Non-pigmented ciliary epithelial cell (primary cell): ENCODE measurements around the gene BHLHA15.
"Not testable (repeated sequence)": the region's sequence is repeated elsewhere in the genome, so short reads cannot be mapped to it uniquely, and the experiment has no call there.

ENCODE experiments used
- DNase-seq: peaks from one replicate; pipeline ENCODE4 v3.0.0-alpha.2; 2010; ENCODE audit warnings: low read depth

Gene BHLHA15

GRCh38 chr7:98210513-98211220 lies 572 bp upstream of the BHLHA15 start:
- DNase-seq, result no peak

GRCh38 chr7:98211676-98212531 lies 665 bp downstream of the BHLHA15 start:
- no peak for DNase-seq

- DNase-seq, result no peak
Observed at GRCh38 chr7:98212532-98213041, 1.3 kb downstream of the BHLHA15 start.

GRCh38 chr7:98213296-98213887 lies 2.2 kb downstream of the BHLHA15 start:
- DNase-seq, result no peak

- DNase-seq, result no peak
Observed at GRCh38 chr7:98213888-98214810, 2.9 kb downstream of the BHLHA15 start.

GRCh38 chr7:98214811-98215321 lies 3.6 kb downstream of the BHLHA15 start:
- DNase-seq, result no peak

GRCh38 chr7:98215561-98216495 lies 4.6 kb downstream of the BHLHA15 start:
- no peak for DNase-seq

GRCh38 chr7:98216941-98217622 lies 5.8 kb downstream of the BHLHA15 start:
- no peak for DNase-seq

GRCh38 chr7:98217623-98218582 lies 6.7 kb downstream of the BHLHA15 start:
- no peak for DNase-seq

- not testable (repeated sequence) for DNase-seq
Observed at GRCh38 chr7:98219382-98219781, 8.1 kb downstream of the BHLHA15 start.

- DNase-seq, result no peak
Observed at GRCh38 chr7:98221611-98222532, 10.6 kb downstream of the BHLHA15 start.

GRCh38 chr7:98222533-98223195 lies 11.4 kb downstream of the BHLHA15 start:
- no peak for DNase-seq

GRCh38 chr7:98223351-98223897 lies 12.2 kb downstream of the BHLHA15 start:
- DNase-seq, result no peak

- no peak for DNase-seq
Observed at GRCh38 chr7:98223898-98224700, 12.9 kb downstream of the BHLHA15 start.

- no peak for DNase-seq
Observed at GRCh38 chr7:98224701-98225181, 13.5 kb downstream of the BHLHA15 start.
